GM18502 (cell line): ENCODE measurements around the gene ORAI3.
A peak's percentile ranks its signal among the peaks of the same experiment; 100 is the strongest.
"Not testable (repeated sequence)": the region's sequence is repeated elsewhere in the genome, so short reads cannot be mapped to it uniquely, and the experiment has no call there.

Experiments
- ATAC-seq: cut with Tn5 transposase; IDR thresholded peaks from one replicate; pipeline ENCODE4 v1.9.1; 2021; ENCODE audit warnings: mild to moderate bottlenecking; ENCODE audit not compliant: unreplicated experiment, poor library complexity

The ORAI3 gene

DNA sequence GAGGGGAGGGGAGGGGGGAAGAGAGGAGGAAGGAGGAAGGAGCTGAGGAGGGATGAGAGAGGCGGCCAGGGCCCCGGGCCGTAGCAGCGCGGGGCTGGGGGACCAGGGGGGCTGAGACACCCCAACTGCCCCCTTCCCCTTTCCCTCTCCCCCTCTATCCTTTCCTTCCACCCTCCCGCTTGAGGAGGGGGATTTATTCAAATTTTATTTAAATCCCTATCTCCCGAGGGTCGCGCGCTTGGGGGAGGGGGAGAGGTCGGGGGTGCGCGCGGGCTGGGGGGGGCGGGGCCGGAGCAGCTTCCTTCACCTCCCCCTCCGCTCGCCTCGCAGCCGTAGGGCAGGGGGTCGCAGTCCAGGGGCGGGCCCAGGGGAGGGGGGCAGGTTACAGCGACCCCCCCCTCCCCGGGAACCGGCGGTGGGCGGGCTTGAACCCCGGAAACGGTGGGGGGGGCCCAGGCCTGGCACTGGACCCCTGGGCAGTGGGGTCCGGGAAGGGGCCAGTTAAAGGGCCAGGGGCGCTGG is 25.3 kb upstream of the ORAI3 start, which contains the start of gene FBXL19:
TSS of gene FBXL19 (plus strand) at position 19 of the 522 bp plus-strand sequence. CDS start 2,183 bp downstream, outside the sequence.
- ATAC-seq, result no peak

DNA sequence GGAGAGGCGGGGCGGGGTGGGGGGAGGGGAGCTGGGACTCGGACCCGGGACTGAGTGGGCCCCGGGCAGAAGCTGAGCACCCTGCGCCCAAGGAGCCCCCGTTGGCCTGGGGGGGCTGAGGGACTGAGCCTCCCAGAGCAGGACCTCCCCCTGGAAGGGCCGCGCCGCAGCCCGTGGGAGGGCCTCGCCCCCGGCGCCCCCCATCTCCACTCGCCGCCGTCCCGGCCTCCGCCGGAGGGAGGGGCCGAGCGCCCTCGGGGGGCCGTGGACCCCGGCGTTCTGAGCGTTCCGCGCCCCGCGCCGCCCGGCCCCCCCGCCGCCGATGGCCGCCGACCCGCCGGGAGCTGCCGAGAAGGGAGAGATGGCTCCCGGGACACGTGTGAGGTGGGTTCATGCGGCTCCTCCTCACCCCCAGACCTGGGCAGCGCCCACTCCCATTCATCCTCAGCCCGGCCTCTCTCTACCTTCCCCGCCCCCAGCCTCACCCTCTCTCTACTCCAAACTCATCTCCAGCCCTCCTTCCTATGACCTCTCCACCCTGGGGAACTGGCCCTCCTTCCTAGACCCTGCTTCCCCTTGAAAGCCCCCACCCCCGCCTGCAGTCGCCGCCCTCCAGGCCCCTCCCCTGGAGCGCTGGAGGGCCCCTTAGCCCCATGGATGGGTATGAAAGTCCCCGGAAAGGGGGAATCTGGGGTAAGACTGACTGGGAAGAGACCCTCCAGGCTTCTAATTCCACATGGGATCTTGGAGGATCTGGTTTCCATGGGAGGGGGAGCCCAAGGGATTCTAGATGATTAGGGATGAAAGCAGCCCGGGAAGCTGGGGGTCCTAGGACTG is 24.6 kb upstream of the ORAI3 start:
- ATAC-seq, result no peak

DNA sequence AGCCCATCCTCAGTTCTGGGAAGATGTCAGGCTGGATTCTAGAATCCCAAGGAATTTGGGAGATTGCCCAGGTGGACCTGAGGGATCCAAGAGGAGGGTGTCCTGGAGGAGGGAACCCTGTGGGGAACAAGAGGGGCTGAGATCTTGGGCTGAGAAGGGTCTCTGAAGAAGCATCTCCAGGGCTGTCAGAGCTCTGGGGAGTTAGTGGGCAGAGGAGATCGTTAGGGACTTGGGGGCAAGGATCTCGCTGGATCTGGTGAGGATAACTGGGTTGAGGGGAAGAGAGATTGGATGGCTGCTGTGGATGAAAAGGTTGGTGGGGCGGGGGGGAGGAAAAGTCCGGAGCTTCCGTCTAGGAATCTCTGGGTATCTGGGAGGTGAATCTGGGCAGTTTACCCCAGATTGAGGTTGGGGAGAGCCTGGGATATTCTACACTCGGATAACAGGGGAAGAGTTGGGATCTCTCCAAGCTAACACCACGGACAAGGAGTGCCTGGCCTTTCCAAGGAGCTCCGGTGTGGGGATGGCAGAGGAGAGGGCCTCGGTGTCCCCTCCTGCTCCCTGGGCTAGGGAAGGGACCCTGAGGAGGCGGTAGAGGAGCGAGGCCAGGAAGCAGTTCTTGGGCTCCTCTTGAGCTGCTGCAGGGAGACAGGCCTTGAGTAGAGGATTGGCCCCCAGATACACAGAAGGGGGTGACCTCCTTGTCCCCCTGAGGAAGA is 23.8 kb upstream of the ORAI3 start:
- ATAC-seq, result no peak

DNA sequence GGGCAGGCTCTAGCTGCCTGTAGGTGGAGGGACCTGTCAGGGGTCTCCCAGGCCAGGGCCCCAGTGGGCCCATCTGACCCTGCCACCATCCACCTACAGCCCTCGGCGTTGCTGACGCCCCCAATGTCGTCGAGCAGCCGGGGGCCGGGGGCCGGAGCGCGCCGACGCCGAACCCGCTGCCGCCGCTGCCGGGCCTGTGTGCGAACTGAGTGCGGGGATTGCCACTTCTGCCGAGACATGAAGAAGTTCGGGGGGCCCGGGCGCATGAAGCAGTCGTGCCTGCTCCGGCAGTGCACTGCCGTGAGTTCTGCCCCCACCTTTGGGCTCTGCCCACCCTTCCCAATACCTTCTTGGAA is 23.3 kb upstream of the ORAI3 start:
- ATAC-seq, result no peak

DNA sequence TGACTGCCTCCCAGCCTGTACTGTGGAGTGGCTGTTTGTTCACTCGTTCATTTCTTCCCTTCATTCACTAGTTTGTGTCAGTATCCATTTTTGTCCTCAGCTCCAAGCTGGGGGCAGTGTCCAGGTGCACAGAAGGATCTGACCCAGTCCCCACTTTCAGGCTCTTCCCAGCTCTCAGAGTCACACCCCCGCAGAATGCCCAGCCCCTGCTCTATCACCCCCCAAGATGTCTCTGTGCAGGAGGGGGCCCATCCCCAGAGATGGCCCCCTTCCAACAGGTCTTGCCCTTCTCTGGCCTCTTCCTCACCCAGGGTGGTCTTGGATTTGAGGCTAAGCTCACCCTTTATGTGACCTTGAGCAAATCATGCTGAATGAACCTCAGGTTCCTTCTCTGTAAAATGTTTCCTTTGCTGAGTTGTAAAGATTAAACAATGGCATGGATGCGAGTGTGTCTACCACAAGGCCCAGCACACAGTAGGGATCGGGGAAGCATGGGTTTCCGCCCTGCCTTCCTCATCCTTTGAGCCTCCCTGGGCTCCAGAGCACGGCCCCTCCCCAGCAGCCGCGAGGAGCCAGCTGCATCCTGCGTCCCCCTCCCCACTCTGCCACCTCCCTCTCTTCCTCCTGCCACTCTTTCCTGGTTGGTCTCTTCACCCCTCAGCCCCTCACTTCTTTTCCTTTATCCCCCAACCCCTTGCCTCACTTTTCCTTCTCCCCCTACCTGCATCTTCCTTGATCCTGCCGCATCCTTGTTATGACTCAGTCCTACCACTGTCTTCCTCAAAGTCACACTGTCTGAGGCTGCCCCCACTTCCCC is 22.7 kb upstream of the ORAI3 start:
- ATAC-seq, result no peak

DNA sequence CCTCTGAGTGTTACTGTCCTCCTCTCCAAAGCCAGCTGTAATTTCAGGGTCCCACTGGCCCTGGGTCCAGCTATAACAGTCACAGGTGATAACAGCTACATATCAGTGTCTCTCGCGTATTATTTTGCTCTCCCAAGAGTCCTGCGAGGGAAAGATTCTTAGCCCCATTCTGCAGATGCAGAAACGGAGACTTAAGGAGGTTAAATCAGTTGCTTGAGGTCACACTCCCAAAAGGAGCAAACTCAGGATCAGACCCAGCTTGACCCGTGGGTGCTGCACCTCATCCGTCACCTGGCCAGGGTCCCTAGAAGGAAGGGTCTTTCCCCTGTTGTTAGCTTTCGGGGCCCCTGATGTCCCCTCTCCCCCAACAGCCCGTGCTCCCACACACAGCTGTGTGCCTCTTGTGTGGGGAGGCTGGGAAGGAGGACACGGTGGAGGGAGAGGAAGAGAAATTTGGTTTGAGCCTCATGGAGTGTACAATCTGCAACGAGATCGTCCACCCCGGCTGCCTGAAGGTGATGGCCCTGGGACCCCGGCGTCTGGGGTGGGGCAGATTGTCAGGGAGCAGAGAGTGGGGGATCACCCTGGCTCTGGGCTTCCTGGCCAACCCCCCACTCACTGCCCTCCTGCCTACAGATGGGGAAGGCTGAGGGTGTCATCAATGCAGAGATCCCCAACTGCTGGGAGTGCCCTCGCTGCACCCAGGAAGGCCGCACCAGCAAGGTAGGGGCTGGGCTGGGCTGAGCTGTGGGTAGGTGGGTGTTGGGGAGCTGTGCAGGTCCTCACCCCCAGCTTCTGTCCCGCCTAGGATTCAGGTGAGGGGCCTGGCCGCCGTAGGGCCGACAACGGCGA is 21.7 kb upstream of the ORAI3 start:
- ATAC-seq, result no peak

DNA sequence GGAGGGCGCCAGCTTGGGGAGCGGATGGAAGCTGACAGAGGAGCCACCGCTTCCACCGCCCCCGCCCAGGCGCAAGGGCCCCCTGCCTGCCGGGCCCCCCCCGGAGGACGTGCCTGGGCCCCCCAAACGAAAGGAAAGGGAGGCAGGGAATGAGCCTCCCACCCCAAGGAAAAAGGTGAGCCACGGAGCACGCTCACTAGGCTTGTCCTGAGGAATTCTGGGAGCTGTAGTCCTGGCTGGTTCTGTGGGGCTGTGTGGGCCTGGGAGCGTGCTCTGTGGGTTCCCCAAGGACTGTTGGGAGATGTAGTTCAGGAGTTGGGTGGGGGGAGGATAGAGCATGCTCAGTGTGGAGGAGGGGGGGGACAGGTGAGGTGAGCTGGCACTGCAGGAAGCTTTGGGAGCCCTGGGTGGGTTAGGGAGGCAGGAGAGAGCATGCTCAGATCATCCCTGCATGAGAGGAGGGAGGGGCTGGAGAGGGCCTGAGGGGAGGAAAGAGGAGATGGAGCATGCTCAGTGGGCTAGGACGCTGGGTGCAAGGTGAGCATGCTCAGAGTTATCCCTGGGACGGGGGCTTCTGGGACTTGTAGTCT is 21.0 kb upstream of the ORAI3 start:
- ATAC-seq, result no peak

DNA sequence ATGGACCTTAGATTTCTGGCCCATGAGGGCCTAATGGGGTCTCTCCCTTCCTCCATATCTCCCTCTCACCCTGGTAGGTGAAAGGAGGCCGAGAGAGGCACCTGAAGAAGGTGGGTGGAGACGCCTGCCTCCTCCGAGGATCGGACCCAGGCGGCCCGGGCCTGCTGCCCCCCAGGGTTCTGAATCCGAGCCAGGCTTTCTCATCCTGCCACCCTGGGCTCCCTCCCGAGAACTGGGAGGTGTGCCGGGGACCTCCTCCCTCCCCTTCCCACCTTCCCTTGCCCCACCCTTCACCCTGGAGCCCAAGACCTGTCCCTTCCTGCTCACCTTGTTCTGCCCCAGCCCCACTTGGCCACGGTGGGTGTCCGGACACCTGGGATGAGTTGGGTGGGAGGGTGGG is 20.5 kb upstream of the ORAI3 start:
- ATAC-seq, result no peak

DNA sequence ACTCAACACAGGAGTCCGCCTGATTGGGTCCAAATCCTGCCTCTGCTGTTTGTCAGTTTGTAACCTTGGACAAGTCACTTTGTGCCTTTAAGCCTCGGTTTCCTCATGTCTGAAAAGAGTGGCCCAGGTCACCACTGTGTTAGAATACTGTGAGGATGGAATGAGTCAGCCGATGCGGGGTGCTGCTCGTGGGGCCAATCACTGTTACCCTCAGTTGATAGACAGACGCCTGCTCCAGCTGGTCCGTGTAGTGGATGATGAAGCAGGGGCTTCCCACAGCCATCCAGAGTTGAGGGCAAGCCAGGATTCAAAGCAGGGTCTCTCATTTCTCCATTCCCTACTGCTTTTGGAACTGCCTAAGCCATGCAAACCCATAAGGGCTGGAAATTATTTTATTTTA is 19.7 kb upstream of the ORAI3 start:
- ATAC-seq, result no peak

DNA sequence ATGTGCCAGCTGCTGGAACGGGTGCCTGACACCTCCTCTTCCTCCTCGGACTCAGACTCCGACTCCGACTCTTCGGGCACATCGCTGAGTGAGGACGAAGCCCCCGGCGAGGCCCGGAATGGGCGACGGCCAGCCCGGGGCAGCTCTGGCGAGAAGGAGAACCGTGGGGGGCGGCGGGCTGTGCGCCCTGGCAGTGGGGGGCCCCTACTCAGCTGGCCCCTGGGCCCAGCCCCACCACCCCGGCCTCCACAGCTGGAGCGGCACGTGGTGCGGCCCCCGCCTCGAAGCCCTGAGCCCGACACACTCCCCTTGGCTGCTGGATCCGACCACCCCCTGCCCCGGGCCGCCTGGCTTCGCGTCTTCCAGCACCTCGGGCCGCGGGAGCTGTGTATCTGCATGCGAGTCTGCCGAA is 18.7 kb upstream of the ORAI3 start:
- no peak for ATAC-seq

DNA sequence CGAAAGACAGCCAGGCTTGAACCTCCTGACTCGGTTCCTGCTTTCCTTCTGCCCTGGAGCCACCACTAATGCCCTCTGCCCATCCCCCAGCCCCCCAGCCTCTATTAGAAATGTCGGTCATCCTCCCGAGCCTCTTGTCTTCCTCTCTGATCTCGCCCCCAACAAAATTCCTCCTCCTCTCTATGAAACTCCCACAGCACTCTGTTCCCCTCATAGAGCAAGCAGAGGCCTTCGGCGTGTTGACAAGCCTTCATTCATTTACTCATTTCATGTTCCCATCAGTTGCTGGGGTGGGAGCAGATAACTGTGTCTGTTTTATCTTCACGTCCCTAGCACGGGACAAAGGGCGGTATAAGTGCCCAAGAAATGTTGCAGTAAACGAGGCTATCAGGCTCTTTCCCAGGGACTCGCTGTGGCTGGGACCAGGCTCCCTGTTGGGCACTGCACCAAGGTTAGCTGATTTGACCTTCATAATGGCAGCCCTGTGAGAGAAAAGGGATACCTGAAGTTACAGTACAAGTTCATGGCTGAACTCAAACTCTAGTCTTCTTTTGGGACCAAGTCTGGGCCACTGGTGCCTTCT is 17.7 kb upstream of the ORAI3 start:
- ATAC-seq, result no peak

DNA sequence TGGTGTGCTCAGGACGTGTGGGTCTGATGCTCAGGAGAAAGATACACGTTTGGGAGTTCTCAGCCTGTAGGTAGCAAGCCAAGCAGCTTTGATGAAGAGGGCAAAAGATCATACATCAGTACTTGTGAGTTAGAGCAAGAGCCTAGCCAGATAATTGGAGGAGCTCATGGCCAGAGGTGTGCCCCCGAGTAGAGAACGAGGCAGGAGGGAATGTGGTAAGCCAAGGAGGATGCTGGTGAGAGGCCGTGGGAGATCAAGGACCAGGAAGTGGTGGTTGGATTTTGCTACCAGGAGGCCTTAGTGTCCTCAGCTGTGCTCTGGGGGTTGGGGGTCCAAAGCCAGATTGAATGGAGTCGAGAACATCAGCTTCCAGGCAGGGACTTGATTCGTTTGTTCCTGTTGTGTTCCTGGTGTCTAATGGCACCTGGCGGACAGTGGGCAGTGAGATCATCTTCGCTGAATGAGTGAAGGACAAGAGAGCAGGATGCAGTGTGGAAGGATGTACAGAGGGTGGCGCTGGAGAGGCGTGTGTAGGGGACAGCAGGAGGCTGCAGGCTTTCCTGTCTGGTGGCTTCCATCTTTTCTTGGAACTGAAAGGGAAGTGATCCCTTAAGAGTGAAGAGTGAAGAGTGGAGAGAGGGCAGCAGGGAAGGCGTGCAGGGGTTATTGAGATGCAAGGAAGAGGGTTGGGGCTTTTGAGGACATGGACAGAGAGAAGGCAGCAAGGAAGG is 13.9 kb upstream of the ORAI3 start:
- ATAC-seq, result no peak

DNA sequence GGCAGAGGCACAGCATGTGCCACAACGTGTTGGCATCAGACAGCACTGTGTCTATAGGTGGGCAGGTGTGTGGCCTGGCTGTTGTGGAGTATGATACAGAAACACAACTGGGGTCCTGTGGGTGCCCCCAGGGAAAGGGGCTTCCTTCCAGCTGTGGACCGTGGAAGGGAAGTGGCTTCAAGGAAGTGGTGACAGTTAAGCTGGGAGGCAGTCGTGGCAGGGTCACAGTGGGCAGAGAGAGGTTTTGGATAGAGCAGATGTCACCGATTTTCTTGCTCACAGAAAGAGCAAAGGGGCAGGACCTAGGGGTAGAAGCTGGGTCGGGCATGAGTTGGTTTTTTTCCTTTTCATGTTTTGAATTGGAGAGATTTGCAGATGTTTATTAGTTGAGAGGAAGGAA is 11.2 kb upstream of the ORAI3 start:
- ATAC-seq, result no peak

DNA sequence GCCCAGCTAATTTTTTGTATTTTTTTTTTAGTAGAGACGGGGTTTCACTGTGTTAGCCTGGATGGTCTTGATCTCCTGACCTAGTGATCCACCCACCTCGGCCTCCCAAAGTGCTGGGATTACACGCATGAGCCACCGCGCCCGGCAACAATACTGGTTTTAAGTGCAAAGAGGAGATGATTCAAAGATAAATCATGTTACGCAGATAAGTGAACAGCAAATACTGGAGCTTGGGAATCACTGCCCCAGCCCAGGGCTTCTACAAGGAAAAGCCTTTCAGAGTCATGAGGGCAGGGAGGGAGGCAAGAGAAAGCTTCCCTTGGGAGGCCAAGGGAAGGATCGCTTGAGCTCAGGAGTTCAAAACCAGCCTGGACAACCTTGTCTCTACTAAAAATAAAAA is 9.3 kb upstream of the ORAI3 start:
- ATAC-seq, result not testable (repeated sequence)

DNA sequence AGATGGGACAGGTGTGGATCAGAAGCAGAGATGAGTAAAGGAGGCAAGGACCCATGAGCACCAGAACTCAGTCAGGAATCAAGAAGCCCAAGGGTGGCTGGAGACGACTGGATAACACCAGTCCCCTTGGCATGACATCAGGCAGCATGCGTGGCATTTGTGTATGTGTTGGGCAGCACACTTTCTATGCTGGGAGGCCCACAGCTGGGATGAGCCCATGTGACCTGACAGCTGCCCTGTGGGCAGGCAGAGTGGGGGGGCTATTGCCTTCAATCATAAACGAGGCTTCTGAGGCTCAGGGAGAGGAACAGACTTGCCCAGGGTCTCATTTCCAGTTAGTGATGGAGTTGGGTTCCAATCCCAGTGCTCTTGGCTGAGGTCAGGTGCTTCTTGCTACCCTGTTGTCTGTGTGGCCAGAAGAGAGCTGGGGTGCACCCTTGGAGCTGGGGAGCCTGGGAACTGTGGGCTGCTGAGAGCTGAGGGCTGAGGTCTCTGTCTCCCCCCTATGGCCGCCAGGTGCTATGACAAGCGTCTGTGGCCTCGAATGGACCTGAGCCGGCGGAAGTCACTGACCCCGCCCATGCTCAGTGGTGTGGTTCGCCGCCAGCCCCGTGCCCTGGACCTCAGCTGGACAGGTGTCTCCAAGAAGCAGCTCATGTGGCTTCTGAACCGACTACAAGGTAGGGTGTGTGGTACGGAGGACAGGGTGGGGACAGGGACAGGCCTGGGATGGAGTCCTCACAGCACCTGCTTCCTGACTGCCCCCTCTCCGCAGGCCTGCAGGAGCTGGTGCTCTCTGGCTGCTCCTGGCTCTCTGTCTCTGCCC is 7.1 kb upstream of the ORAI3 start:
- ATAC-seq, result peak; percentile 86

DNA sequence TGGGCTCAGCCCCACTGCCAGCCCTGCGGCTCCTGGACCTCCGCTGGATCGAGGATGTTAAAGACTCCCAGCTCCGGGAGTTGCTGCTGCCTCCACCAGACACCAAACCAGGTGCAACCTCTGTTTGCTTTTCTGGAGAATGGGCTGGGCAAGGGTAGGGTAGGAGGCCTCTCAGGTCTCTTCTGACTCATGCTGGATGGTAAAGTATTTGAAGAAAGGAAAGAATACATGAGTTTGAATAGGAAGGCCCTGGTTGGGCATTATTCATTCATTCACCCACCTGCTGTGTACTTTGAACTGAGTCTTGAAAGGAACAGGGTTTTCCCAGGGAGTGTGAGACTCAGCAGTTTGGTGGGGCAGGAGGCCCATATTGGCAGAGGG is 6.5 kb upstream of the ORAI3 start:
- no peak for ATAC-seq

DNA sequence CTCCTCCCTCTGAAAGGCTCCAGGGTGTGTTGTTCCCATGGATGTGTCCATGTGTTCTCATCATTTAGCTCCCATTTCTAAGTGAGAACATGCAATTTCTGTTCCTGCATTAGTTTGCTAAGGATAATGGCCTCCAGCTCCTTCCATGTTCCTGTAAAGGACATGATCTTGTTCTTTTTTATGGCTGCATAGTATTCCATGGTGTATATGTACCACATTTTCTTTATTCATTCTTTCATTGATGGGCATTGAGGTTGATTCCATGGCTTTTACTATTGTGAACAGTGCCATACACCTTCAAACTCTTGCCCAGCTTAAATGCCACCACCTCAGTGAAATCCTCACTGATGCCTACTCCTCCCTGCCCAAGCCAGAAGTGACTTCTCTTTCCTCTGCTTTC is 4.5 kb upstream of the ORAI3 start:
- no peak for ATAC-seq
